HepG2 (cell line): ENCODE measurements around the gene CST8. TPM values are rescaled to one million over a fixed set of nuclear protein-coding genes. Genes with fewer than 3 reads are reported as not detected.

Experiments used
- ATAC-seq: fragments of 200-7000 bp; cut with Tn5 transposase; 3 replicates; pipeline ENCODE4 v1.9.1; 2020; ENCODE audit warnings: mild to moderate bottlenecking, moderate library complexity
- BruUV-seq: library from RNA; stranded (reverse); fragments of 400-500 nt; replicated peaks from 2 replicates; lab custom pipeline; 2021; lab: Mats Ljungman, UMichigan
- CTCF ChIA-PET: fragments of 300-600 bp; formaldehyde crosslinking; extraction: SDS; loops from one replicate; lab custom pipeline; 2021; ENCODE audit warnings: low total read pairs, inconsistent platforms, low intra/inter-chr PET ratio; lab: Yijun Ruan, JAX
- POLR2A ChIA-PET: fragments of 350-600 bp; sonication (Branson Sonifier 250); formaldehyde crosslinking; loops from one replicate; lab custom pipeline; 2020; ENCODE audit warnings: antibody characterized with exemption, inconsistent platforms; lab: Yijun Ruan, JAX
- DNase-seq: peaks from one replicate; pipeline ENCODE4 v3.0.0-alpha.2; 2015; ENCODE audit warnings: low spot score
- FAIRE-seq: peaks from 3 replicates; lab custom pipeline; 2011; peaks lifted over from hg19 to GRCh38; lab: Jason Lieb, UNC
- H2AFZ ChIP-seq: one replicate; pipeline ENCODE4 v1.6.1; 2011; ENCODE audit warnings: low read length, inconsistent platforms
- H3K27ac ChIP-seq: fragments of 300-600 bp; 3 replicates; pipeline ENCODE4 v1.8.0; 2011; ENCODE audit warnings: mixed run types, mild to moderate bottlenecking, mixed read lengths, low read length, inconsistent platforms; ENCODE audit not compliant: insufficient read depth; ENCODE audit errors: extremely low read length
- H3K27me3 ChIP-seq, 2 experiments: fragments of 200-600 bp in 1 of 2; 2 replicates in 1 of 2; 3 replicates in 1 of 2; pipeline versions ENCODE4 v1.6.0 to v1.8.0; 2011; ENCODE audit warnings: low read length in 2 of 2, mild to moderate bottlenecking in 2 of 2, moderate library complexity in 2 of 2, inconsistent platforms in 1 of 2; ENCODE audit not compliant: insufficient read depth in 2 of 2, control insufficient read depth in 1 of 2
- H3K36me3 ChIP-seq, 2 experiments: fragments of 200-600 bp in 1 of 2; replicated peaks in 1 of 2; 2 replicates in 1 of 2; 3 replicates in 1 of 2; pipeline versions ENCODE4 v1.5.1 to v1.8.0; 2011; ENCODE audit warnings: low read length in 2 of 2, inconsistent platforms in 1 of 2; ENCODE audit not compliant: insufficient read depth in 2 of 2, control insufficient read depth in 1 of 2
- H3K4me1 ChIP-seq: 2 replicates; pipeline ENCODE4 v1.5.1; 2012; ENCODE audit warnings: low read length, inconsistent platforms; ENCODE audit not compliant: insufficient read depth
- H3K4me2 ChIP-seq: 2 replicates; pipeline ENCODE4 v1.6.0; 2011; ENCODE audit warnings: low read depth, low read length, inconsistent platforms
- H3K4me3 ChIP-seq, 3 experiments: fragments of 200-600 bp in 1 of 3; sonication (generic), shearing (Covaris generic) in 1 of 3; replicated peaks in 1 of 3; 2 replicates each; pipeline ENCODE4 v1.5.1; 2011 to 2016; ENCODE audit warnings: low read length in 3 of 3, inconsistent platforms in 2 of 3, low read depth in 2 of 3, mild to moderate bottlenecking in 2 of 3, control low read depth in 1 of 3, mixed read lengths in 1 of 3; ENCODE audit not compliant: insufficient read depth in 1 of 3
- H3K79me2 ChIP-seq: one replicate; pipeline ENCODE4 v1.6.1; 2011; ENCODE audit warnings: low read length, inconsistent platforms; ENCODE audit not compliant: insufficient read depth
- H3K9ac ChIP-seq: 2 replicates; pipeline ENCODE4 v1.6.0; 2011; ENCODE audit warnings: mild to moderate bottlenecking, low read depth, low read length, inconsistent platforms; ENCODE audit not compliant: insufficient read depth
- H3K9me3 ChIP-seq: 2 replicates; pipeline ENCODE4 v1.5.1; 2012; ENCODE audit warnings: mild to moderate bottlenecking, low read length
- H4K20me1 ChIP-seq: 2 replicates; pipeline ENCODE4 v1.6.0; 2011; ENCODE audit warnings: inconsistent platforms, mild to moderate bottlenecking, low read length, moderate library complexity; ENCODE audit not compliant: insufficient read depth
- BCL6 ChIP-seq: IDR thresholded peaks from 2 replicates; pipeline ENCODE4 v1.6.1; 2016; ENCODE audit warnings: missing genetic modification reagents, missing compliant biosample characterization
- CC2D1A ChIP-seq: sonication (generic); formaldehyde crosslinking; IDR thresholded peaks from 2 replicates; pipeline ENCODE4 v1.8.1; 2023; ENCODE audit warnings: mild to moderate bottlenecking, missing genetic modification reagents
- GFI1 ChIP-seq: sonication (generic); formaldehyde crosslinking; IDR thresholded peaks from 2 replicates; pipeline ENCODE4 v1.5.0; 2020; ENCODE audit warnings: missing genetic modification reagents, mild to moderate bottlenecking, borderline replicate concordance
- JDP2 ChIP-seq: sonication (generic); formaldehyde crosslinking; IDR thresholded peaks from 2 replicates; pipeline ENCODE4 v1.8.1; 2022; ENCODE audit warnings: missing genetic modification reagents, borderline replicate concordance
- KDM2A ChIP-seq: sonication (generic); formaldehyde crosslinking; IDR thresholded peaks from 2 replicates; pipeline ENCODE4 v1.4.0; 2020; ENCODE audit warnings: low read depth, missing genetic modification reagents, borderline replicate concordance
- NKX3-1 ChIP-seq: sonication (generic); formaldehyde crosslinking; IDR thresholded peaks from 2 replicates; pipeline ENCODE4 v1.5.0; 2020; ENCODE audit warnings: missing genetic modification reagents
- RAD51 ChIP-seq: fragments of 450-650 bp; IDR thresholded peaks from 2 replicates; pipeline ENCODE4 v1.6.1; 2016; ENCODE audit warnings: borderline replicate concordance
- RCOR2 ChIP-seq: IDR thresholded peaks from 2 replicates; pipeline ENCODE4 v1.6.1; 2016; ENCODE audit warnings: missing biosample characterization, missing genetic modification reagents
- RELA ChIP-seq: sonication (generic); formaldehyde crosslinking; IDR thresholded peaks from 2 replicates; pipeline ENCODE4 v1.4.0; 2020; ENCODE audit warnings: missing genetic modification reagents
- XRCC5 ChIP-seq: fragments of 200-400 bp; formaldehyde crosslinking; optimal IDR thresholded peaks from 2 replicates; pipeline ENCODE3; 2017; ENCODE audit warnings: mild to moderate bottlenecking, low read length
- ZBTB8A ChIP-seq: sonication (generic); formaldehyde crosslinking; IDR thresholded peaks from 2 replicates; pipeline ENCODE4 v1.4.0; 2020; ENCODE audit warnings: mild to moderate bottlenecking, low read depth, missing genetic modification reagents, borderline replicate concordance
- ZNF12 ChIP-seq: sonication (generic); formaldehyde crosslinking; IDR thresholded peaks from 2 replicates; pipeline ENCODE4 v1.5.0; 2020; ENCODE audit warnings: missing genetic modification reagents
- ZNF124 ChIP-seq: sonication (generic); formaldehyde crosslinking; IDR thresholded peaks from 2 replicates; pipeline ENCODE4 v1.4.0; 2020; ENCODE audit warnings: missing genetic modification reagents
- ZNF143 ChIP-seq: sonication (generic); formaldehyde crosslinking; IDR thresholded peaks from 2 replicates; pipeline ENCODE4 v1.4.0; 2020; ENCODE audit warnings: missing genetic modification reagents
- ZNF225 ChIP-seq: sonication (generic); formaldehyde crosslinking; IDR thresholded peaks from 2 replicates; pipeline ENCODE4 v1.4.0; 2020; ENCODE audit warnings: mild to moderate bottlenecking, missing genetic modification reagents
- WGBS: methylation state at CpG from one replicate; pipeline ENCODE4 v1.1.6; 2017; ENCODE audit warnings: low lambda C conversion rate; 5-methylcytosine and 5-hydroxymethylcytosine counted together
- in situ Hi-C: cut with HindIII; loops from 2 replicates; pipeline ENCODE4 v1.10.0; 2017; ENCODE audit warnings: low pct_unique_long_range_greater_than_20kb; ENCODE audit not compliant: extremely low pct_ligation_motif_present
- intact Hi-C: fragments of 100-400 bp; cut with micrococcal nuclease; formaldehyde crosslinking; loops from one replicate; pipeline ENCODE4 v1.10.0; 2022; ENCODE audit not compliant: unreplicated experiment
- polyA plus RNA-seq, 8 experiments: library from polyadenylated mRNA; depleted of rRNA in 3 of 8; stranded (reverse) in 7 of 8; unstranded in 1 of 8; fragments of >200 nt; fragmentation: Illumina TruSeq in 4 of 8; extraction: Trizol in 4 of 8; gene quantifications; 2 replicates each; pipeline versions ENCODE4 v1.2.1 to v1.2.3, GENCODE V29; 2011 to 2016; ENCODE audit warnings: low read depth in 4 of 8, missing spikeins in 1 of 8, mixed read lengths in 1 of 8; ENCODE audit not compliant: insufficient read depth in 1 of 8
- total RNA-seq, 5 experiments: library from RNA; depleted of rRNA; stranded (reverse); fragments of >200 nt; fragmentation: Illumina TruSeq; extraction: Trizol; gene quantifications; 2 replicates each; pipeline ENCODE4 v1.2.3, GENCODE V29; 2016; ENCODE audit warnings: low read depth in 1 of 5
- TF ChIP-seq, protein P1 (sequence below): sonication (generic); formaldehyde crosslinking; IDR thresholded peaks from 2 replicates; pipeline ENCODE4 v1.8.1; 2022; ENCODE audit warnings: low read depth, mild to moderate bottlenecking, missing genetic modification reagents
- TF ChIP-seq, protein P2 (sequence below): IDR thresholded peaks from 2 replicates; pipeline ENCODE4 v1.6.1; 2016; ENCODE audit warnings: missing genetic modification reagents, missing compliant biosample characterization
- TF ChIP-seq, protein P3 (sequence below): sonication (generic); formaldehyde crosslinking; IDR thresholded peaks from 2 replicates; pipeline ENCODE4 v1.4.0; 2020; ENCODE audit warnings: missing genetic modification reagents

CST8 gene
- total and polyA plus RNA-seq, 2 of the 13 experiments (the other 11 are each of a cell fraction or from before 2014, with no cell fraction given), result not detected

DNA sequence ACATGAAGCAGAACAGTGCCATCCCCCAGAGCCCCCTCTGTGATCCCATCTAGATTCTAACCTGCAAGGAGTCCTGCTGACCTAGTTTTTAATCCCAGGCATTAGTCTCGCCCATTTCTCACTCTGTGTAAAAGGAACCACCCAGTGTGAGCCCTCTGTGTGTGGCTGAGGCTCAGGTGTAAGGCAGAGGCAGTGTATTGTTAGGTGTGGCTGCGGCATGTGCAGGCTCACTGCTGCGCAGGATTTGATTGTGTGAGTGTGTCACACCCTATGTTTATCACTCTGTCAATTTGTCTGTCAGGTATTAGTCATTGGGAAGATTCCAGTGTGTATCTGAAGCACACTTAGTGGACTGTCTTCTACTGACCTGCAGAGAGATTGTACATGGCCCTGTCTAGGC, 13.7 kb upstream of the CST8 start:
- DNase-seq (no peak), FAIRE-seq (no peak), ATAC-seq (no peak)
- Histone ChIP-seq H3K4me3 (no peak overlapping the region), H3K36me3 (no peaks in the 10 kb centered on the region), H3K79me2 (no peaks in the 10 kb centered on the region), H3K27me3 (no peaks in the 10 kb centered on the region), H3K4me2 (no peak overlapping the region), H3K9ac (no peak overlapping the region), H3K27ac (no peak overlapping the region), H3K4me1 (peaks cover 14% of the 10 kb centered on the region), H3K9me3 (no peaks in the 10 kb centered on the region), H2AFZ (no peak overlapping the region), H4K20me1 (no peaks in the 10 kb centered on the region)
- in situ Hi-C loops, result no loop called here
- TF ChIP-seq RAD51 (no peak), NKX3-1 (CRISPR knock-in tag) (no peak), XRCC5 (no peak), RELA (CRISPR knock-in tag) (no peak), BCL6 (CRISPR knock-in tag) (no peak), ZNF225 (no peak), ZNF143 (no peak), ZNF124 (CRISPR knock-in tag) (no peak), CC2D1A (no peak), ZBTB8A (CRISPR knock-in tag) (no peak), KDM2A (CRISPR knock-in tag) (no peak), ZNF12 (CRISPR knock-in tag) (no peak), RCOR2 (no peak), JDP2 (CRISPR knock-in tag) (no peak), GFI1 (CRISPR knock-in tag) (no peak)
- TF ChIP-seq, protein P1, sequence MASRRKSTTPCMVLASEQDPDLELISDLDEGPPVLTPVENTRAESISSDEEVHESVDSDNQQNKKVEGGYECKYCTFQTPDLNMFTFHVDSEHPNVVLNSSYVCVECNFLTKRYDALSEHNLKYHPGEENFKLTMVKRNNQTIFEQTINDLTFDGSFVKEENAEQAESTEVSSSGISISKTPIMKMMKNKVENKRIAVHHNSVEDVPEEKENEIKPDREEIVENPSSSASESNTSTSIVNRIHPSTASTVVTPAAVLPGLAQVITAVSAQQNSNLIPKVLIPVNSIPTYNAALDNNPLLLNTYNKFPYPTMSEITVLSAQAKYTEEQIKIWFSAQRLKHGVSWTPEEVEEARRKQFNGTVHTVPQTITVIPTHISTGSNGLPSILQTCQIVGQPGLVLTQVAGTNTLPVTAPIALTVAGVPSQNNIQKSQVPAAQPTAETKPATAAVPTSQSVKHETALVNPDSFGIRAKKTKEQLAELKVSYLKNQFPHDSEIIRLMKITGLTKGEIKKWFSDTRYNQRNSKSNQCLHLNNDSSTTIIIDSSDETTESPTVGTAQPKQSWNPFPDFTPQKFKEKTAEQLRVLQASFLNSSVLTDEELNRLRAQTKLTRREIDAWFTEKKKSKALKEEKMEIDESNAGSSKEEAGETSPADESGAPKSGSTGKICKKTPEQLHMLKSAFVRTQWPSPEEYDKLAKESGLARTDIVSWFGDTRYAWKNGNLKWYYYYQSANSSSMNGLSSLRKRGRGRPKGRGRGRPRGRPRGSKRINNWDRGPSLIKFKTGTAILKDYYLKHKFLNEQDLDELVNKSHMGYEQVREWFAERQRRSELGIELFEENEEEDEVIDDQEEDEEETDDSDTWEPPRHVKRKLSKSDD (CRISPR knock-in tag), result no peak
- TF ChIP-seq, protein P2, sequence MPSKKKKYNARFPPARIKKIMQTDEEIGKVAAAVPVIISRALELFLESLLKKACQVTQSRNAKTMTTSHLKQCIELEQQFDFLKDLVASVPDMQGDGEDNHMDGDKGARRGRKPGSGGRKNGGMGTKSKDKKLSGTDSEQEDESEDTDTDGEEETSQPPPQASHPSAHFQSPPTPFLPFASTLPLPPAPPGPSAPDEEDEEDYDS, result no peak
- TF ChIP-seq, protein P3, sequence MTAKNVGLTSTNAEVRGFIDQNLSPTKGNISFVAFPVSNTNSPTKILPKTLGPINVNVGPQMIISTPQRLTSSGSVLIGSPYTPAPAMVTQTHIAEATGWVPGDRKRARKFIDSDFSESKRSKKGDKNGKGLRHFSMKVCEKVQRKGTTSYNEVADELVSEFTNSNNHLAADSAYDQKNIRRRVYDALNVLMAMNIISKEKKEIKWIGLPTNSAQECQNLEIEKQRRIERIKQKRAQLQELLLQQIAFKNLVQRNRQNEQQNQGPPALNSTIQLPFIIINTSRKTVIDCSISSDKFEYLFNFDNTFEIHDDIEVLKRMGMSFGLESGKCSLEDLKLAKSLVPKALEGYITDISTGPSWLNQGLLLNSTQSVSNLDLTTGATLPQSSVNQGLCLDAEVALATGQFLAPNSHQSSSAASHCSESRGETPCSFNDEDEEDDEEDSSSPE, result no peak
- CTCF ChIA-PET, result no interaction called here
- intact Hi-C loops, result no loop called here
- POLR2A ChIA-PET, result no interaction called here
- WGBS, result 30% methylated on average over 3 of the region's 3 CpGs
- BruUV-seq, result no TSS peak
